ENCODE results near the gene SGSM1.

Gene SGSM1

DNA sequence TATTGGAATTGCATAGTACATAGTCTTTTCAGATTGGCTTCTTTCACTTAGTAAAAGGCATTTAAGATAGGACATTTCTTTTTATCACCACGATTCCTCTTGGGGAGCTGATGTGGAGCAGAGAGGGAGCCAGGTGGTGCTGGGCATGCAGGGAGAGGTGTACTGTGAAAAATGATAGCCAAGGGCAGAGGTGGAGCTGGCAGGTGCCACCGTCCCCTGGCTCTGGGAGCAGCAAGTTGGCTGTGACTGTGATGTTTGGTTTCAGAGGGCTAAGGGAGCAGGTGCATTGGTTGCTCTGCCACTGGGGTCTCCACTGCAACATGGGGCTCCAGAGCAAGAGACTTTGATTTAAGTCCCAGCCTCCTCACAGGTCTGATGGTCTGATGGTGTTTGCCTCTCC is 16.5 kb downstream of the SGSM1 start:
- Mint-ChIP-seq H3K27ac (no peak overlapping the region), H3K9me3 (no peaks in the 10 kb centered on the region), H3K27me3 (ENCODE audit: low read depth, poor library complexity) (peaks cover 22% of the 10 kb centered on the region), H3K4me1 (no peaks in the 10 kb centered on the region), H3K4me3 (no peak overlapping the region), H3K36me3 (ENCODE audit: low read depth) (no peaks in the 10 kb centered on the region)
- no peak for DNase-seq
- TF ChIP-seq, protein P1, sequence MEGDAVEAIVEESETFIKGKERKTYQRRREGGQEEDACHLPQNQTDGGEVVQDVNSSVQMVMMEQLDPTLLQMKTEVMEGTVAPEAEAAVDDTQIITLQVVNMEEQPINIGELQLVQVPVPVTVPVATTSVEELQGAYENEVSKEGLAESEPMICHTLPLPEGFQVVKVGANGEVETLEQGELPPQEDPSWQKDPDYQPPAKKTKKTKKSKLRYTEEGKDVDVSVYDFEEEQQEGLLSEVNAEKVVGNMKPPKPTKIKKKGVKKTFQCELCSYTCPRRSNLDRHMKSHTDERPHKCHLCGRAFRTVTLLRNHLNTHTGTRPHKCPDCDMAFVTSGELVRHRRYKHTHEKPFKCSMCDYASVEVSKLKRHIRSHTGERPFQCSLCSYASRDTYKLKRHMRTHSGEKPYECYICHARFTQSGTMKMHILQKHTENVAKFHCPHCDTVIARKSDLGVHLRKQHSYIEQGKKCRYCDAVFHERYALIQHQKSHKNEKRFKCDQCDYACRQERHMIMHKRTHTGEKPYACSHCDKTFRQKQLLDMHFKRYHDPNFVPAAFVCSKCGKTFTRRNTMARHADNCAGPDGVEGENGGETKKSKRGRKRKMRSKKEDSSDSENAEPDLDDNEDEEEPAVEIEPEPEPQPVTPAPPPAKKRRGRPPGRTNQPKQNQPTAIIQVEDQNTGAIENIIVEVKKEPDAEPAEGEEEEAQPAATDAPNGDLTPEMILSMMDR (IDR thresholded peaks at IDR 0.05), result no peak

DNA sequence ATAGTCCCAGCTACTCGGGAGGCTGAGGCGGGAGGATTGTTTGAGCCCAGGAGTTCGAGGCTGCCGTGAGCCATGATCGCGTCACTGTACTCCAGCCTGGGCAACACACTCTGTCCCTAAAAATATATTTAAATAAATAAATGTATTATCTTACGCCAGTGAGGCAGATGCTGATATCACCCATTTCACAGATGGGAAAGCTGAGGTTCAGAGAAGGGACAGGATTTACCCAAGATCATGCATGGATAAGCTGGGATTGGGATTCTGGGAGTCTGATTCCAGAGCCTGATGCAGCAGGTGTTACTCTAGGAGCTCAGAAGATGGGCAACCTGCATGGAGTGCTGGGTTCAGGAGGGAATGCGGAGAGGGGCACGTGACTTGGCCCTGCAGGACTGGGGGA is 17.8 kb downstream of the SGSM1 start:
- H3K4me3 Mint-ChIP-seq, result no peak overlapping the region
- TF ChIP-seq, protein P1 (IDR thresholded peaks at IDR 0.05), result no peak
- no peaks in the 10 kb centered on the region for H3K4me1 Mint-ChIP-seq
- DNase-seq, result no peak
- peaks cover 22% of the 10 kb centered on the region for H3K27me3 Mint-ChIP-seq (ENCODE audit: low read depth, poor library complexity)
- no peak overlapping the region for H3K27ac Mint-ChIP-seq
- H3K36me3 Mint-ChIP-seq (ENCODE audit: low read depth), result no peaks in the 10 kb centered on the region
- H3K9me3 Mint-ChIP-seq, result no peaks in the 10 kb centered on the region

DNA sequence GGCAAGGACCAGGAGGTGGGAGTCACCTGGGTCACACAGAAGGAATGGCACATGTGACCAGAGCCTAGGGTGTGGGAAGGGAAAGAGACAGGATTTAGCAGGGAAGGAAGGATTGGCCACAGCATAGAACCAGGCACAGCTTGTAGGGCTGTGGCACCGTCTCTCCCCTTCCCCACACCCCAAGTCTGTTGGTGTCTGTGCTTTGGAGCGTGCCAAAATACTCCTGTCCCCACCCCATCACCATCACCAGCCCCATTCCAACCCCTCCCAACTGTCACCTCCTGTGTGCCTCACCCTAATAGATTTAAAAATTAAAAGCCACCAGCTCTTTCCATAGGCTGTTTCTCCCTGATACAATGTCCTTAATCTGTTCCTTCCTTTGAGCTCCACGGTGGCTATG is 18.2 kb downstream of the SGSM1 start:
- no peak for DNase-seq
- H3K9me3 Mint-ChIP-seq, result no peaks in the 10 kb centered on the region
- no peak overlapping the region for H3K27ac Mint-ChIP-seq
- TF ChIP-seq, protein P1 (IDR thresholded peaks at IDR 0.05), result no peak
- H3K4me1 Mint-ChIP-seq, result no peaks in the 10 kb centered on the region
- H3K36me3 Mint-ChIP-seq (ENCODE audit: low read depth), result no peaks in the 10 kb centered on the region
- H3K27me3 Mint-ChIP-seq (ENCODE audit: low read depth, poor library complexity), result peaks cover 26% of the 10 kb centered on the region
- H3K4me3 Mint-ChIP-seq, result no peak overlapping the region

DNA sequence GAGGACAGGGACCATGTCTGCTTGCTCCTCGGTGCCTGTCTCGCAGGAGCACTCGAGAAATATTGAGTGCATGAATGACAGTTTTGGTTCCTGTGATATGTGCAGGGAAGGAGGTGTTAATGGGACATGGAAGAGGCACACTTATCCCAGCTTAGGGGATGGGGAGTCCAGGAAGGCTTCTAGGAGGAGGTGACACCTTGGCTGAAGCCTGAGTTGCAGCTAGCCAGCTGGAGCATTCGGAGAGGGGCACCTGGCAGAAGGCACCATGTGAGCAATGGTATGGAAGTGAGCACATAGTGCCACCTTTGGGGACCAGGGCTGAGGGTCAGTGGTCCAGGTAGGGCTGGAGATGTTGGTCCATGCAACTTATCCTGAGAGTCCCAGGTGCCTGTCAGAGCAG is 18.9 kb downstream of the SGSM1 start:
- no peaks in the 10 kb centered on the region for H3K9me3 Mint-ChIP-seq
- TF ChIP-seq, protein P1 (IDR thresholded peaks at IDR 0.05), result no peak
- no peak for DNase-seq
- H3K27ac Mint-ChIP-seq, result no peak overlapping the region
- no peaks in the 10 kb centered on the region for H3K4me1 Mint-ChIP-seq
- no peaks in the 10 kb centered on the region for H3K36me3 Mint-ChIP-seq (ENCODE audit: low read depth)
- H3K27me3 Mint-ChIP-seq (ENCODE audit: low read depth, poor library complexity), result peaks cover 31% of the 10 kb centered on the region
- no peak overlapping the region for H3K4me3 Mint-ChIP-seq

DNA sequence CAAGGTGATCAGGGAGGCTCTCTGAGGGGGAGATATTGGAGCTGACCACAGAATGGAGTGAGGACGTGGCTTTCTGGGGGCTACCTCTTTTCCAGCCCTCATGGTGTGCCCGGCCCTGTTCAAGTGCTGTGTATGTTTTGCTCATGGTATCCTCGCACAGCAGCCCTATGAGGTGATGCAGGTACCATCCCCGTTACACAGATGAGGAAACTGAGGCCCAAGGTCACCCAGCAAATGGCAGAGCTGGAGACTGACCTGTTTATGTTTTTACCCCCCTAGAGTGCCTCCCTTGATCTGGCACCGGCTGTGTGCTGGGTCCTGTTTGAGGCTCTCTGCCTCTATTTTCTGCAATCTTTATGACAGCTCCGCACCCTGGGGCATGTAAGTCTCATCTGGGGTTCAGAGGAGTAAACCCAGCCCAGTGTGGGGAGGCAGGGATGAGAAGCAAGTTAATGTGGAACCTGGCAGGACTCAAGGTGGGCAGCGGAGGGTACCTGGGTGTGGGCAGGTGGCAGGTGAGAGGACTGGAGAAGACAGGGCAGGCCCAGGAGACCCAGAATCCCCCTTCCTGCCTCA is 20.8 kb downstream of the SGSM1 start:
- TF ChIP-seq, protein P1 (IDR thresholded peaks at IDR 0.05), result no peak
- no peak overlapping the region for H3K4me3 Mint-ChIP-seq
- no peaks in the 10 kb centered on the region for H3K4me1 Mint-ChIP-seq
- no peak for DNase-seq
- H3K9me3 Mint-ChIP-seq, result no peaks in the 10 kb centered on the region
- no peaks in the 10 kb centered on the region for H3K36me3 Mint-ChIP-seq (ENCODE audit: low read depth)
- H3K27me3 Mint-ChIP-seq (ENCODE audit: low read depth, poor library complexity), result peaks cover 42% of the 10 kb centered on the region
- H3K27ac Mint-ChIP-seq, result no peak overlapping the region

DNA sequence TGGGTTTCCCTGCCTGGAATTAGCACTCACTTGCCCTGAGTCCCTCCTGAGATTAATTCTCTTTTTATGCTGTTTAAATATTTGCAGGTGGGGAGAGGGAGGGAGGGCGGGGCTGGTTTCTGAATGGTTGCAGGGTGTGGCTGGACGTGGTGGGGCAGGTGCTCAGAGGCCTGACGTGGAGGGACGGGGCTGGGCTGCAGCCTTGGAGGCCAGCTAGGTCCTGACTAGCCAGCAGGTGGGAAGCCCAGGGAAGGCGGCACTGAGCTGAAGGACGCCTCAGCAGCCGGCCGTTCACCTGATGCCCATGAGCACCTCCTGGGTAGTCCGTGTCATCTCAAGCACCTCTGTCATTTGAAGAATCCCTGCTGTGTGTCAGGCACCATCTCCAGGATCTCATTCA is 21.3 kb downstream of the SGSM1 start:
- no peak overlapping the region for H3K4me3 Mint-ChIP-seq
- no peak overlapping the region for H3K27ac Mint-ChIP-seq
- H3K9me3 Mint-ChIP-seq, result no peaks in the 10 kb centered on the region
- no peak for DNase-seq
- H3K4me1 Mint-ChIP-seq, result no peaks in the 10 kb centered on the region
- TF ChIP-seq, protein P1 (IDR thresholded peaks at IDR 0.05), result no peak
- H3K36me3 Mint-ChIP-seq (ENCODE audit: low read depth), result no peaks in the 10 kb centered on the region
- peaks cover 42% of the 10 kb centered on the region for H3K27me3 Mint-ChIP-seq (ENCODE audit: low read depth, poor library complexity)
